HG02610 (cell line): ENCODE data around the gene NAT10.

Experiments used
- ATAC-seq: cut with Tn5 transposase; IDR thresholded peaks from one replicate; pipeline ENCODE4 v1.9.1; 2021; ENCODE audit warnings: mild to moderate bottlenecking, moderate library complexity; ENCODE audit not compliant: unreplicated experiment

Gene NAT10

DNA sequence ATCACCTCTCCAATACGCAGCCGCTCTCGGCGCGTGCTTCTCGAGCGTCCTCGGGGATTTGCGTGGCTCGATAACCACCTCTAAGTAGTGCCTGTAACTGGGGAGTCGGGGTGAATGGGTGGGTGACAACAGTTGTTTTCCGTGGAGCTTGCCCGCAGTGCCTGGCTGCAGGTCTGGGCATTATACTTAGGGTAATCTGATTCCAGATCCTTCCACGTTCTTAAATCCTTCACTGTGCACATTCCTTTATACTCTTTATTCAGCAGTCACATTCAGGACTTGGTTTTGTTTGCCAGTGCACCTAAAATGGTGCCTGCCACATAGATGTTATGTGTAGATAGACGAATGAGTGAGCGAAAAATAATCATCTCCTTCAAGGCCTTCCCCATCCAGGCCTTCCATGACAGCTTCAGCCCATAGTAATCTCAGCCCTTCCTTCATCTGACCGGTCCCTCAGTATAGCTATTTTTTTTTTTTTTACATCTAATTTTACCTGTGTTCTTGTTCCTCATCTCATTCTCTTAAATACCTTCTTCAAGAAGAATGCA is 602 bp downstream of the NAT10 start:
- no peak for ATAC-seq

DNA sequence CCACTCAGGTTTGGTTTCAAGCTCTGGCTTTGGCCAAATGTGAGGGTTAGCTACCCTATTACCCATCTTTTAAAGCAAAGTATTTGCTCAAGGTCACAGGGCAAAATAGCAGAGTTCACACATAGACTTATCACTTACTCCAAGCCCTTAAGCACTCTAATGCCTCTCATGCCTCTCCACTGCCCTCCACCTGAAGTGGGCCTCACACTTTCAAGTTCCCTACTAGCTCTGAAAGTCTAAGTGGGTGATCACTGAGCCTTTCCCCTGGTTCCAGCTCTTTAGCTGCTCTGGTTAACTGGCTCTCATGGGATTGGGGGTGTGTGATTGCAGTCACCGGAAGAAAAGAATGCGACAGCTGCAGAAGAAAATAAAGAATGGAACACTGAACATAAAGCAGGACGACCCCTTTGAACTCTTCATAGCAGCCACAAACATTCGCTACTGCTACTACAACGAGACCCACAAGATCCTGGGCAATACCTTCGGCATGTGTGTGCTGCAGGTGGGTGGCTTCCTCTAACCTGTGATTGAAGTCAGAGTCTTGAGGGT is 6.4 kb downstream of the NAT10 start:
- ATAC-seq: no peak

DNA sequence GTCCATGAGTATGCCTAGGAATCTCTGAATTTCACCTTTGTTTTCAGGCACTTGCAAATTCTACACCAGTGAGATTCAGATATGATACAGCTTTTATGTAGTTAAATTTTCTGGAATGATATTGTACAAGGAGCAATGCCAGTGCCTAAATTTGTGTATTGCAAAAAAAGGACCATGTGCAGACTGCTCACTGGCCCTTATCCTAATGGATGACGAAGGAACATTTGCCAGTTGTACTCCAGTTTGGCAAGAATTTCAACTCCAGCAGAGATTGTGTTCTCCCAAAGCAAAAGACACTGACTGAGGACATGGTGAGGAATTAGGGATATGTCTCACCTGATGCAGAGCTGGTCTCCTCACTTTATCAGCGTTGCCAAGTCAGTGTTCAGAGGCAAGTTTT is 8.6 kb downstream of the NAT10 start:
- ATAC-seq: no peak

DNA sequence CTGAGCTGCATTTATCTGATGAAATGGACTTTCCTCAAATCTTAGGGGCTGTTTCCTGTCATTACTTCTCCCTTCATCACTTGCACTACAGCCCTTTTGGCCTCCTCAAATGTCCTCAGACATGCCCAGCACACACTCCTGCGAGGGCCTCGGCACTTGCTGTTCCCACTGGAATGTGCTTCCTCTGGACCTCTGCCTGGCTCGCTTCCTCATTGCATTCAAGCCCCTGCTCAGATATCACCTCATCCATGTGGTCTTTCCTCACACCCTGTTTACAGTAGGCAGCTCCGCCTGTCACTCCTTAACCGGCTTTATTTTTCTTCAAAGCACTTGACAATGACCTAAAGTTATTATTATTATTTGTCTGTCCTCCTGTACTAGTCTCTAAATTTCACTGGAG is 9.0 kb downstream of the NAT10 start:
- no peak for ATAC-seq

DNA sequence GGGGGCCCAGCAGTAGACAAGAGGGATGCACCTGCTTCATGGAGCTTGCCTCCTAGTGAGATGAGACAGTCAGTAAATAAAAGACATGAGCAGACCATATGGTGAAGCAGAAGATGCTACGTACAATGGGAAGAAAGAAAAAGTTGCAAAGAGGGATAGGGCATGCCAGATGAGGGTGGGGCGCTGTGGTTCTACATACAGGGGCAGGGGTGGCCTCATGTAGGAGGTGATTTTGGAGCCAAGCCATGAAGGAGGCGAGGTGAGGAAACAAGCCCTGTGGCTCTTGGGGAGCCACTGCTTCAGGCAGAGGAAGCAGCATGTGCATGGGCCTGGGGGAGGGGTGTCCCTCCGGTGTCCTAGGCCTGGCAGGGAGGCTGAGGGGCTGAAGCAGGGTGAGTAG is 15.2 kb downstream of the NAT10 start:
- no peak for ATAC-seq

DNA sequence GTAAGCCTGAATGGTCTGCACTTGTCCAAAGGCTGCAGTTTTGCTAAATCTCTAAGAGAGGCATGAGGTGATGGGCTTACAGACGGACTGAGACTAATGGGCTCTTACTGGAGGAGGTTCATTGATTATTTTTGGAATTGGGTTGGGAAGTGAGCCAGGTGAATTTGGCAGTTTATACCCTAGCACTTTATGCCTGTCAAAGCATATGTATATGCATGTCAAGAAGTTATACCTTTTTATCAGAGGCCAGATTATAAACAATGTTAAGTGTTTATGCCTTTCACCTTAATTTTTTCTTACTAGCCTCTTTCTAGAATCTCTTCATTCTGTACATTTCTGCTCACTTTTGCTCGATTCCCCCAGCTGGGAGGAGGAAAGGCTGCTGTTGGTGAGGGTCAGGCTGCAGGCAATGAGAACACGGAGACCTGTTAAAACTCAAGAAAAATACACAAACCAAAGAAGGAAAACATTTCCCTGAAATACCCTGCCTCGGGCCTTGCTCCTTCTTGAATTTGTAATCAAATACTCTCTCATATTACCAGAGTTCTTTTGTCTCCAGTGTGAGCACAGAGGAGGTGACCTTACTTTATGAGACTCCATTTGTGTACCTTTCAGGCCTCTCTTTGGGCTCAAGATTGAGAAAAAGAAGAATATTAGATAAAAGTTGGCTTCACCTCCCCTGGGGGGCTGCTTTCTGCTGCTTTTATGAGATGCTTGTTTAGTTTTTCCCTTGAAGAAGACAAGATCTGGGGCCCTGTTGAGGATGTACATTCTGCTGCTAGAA is 19.6 kb downstream of the NAT10 start:
- no peak for ATAC-seq

DNA sequence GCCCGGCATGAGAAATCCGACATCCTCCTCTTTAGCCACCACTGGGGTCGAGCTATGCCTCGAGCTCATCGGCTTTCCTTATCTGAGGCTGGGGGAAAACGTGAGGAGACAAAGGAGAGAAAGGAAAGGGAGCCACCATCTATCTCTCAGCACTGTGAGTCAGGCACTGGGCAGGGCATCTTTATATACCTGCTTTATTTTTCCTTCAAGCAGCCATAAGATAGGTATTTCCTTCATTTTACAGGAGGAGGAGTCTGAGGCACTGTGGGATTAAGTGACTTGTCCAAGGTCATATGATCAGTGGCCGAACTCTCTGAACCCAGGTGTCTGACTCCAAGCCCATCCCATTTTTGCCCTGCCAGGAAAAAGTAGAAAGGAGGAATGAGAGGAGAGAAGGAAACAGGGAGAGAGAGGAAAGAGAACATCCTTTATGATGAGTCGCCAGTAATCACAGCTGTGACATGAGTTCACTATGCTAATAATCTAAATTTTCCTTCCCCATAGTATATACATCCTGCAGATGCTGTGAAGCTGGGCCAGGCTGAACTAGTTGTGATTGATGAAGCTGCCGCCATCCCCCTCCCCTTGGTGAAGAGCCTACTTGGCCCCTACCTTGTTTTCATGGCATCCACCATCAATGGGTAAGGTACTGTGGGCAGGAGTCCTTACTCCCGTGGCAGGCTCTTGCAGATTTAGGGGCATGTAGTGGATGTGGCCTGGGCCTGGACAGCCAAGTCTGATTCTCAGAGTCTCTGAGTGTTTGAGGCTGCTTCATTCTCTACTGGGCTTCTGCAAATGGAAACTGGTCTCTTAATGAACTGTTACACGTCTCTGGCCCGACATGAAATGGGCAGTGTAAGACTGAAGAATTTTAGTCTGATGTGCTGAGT is 21.8 kb downstream of the NAT10 start:
- no peak for ATAC-seq

DNA sequence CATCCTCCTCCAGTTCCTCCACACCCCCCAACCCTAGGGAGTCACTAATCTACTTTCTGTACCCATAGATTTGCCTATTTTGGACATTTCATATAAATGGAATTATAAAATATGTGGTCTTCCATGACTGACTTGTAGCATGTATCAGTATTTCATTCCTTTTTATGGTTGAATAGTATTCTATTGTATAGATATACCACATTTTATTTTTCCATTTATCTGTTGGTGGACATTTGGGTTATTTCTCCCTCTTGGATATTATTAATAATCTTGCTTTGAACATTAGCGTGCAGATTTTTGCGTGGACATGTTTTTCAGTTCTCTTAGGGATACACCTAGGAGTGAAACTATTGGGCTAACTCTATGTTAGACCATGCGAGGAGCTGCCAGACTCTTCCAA is 23.4 kb downstream of the NAT10 start:
- ATAC-seq: no peak

DNA sequence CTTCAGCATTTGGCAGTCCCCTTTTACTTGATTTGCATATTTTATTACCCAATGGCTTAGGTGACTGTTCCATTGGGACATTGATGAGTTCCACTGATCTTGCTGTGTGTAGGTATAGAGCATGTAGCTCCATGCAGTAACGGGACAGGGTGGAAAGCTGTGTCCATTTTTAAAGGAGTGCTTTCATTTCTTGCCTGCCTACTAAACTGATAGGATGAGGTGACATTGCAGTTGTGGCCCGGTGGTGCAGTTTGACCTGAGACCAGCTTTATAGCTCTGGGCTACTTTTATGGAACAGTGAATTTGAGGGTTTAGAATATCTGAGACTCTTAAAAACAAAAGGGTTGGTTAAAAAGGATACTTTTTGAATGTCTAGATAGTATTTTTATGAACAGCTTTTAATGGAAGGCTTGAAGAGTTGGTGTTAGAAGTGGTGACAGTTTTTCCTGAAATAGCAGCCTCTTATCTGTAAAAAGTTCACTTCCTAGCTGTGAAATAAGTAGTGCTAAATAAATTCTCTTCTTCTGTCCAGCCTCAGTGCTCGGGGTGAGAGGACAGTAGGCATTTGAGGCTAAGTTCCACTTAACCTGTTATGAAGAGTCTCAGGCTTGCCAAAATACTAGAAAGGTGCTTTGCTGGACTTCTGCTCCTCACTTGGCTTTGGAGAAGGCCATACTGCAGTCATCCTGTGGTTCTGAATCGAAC is 27.0 kb downstream of the NAT10 start:
- ATAC-seq: no peak

DNA sequence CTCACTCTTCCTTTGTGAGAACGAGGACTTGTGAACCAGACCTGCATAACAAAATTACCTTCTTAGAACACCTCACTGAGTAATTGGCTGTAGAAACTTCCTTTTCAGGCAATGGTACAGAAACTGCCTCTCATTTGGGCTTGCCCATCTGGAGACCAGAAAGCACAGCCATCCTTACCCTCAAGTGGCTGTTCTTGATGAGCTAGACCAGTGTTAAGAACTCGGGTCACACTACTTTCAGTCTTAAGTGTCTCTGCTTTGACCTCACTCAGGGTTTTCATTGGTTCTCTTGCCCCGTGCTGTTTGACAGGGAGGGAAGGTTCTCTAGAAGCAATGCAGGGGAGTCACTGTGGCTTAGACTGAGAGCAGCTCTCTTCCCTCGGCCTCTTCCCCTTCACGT is 29.3 kb downstream of the NAT10 start:
- peak; percentile 58 for ATAC-seq

DNA sequence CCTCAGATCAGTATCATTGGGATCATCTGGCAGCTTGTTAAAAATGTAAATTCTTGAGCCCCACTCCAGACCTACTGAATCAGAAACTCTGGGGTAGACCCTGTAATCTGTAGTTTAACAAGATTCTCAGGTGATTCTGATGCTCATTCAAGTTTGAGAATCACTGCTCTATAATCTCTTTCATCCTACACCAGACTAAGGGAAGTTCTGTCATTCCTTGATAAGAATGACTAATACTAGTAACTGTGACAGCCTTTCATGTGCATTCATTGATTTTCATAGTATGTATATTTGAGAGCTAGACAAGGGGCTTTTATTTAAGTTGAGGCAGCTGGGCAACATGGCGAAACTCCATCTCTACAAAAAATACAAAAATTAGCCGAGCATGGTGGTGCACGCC is 30.0 kb downstream of the NAT10 start:
- ATAC-seq: peak; percentile 72

DNA sequence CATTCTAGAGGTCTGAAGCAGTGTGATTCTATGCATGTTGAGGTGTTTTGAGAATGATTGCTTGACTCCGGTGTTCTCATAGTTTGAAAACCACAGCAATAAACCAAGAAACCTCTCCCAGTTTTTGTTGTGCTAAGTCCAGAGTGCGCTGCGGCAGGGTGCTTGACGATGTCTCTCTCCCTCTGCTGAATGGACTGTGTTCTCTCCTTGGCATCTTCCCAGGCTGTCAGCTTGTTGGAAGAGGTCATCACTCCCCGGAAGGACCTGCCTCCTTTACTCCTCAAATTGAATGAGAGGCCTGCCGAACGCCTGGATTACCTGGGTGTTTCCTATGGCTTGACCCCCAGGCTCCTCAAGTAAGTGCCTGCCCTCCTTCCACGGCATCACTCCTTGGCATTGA is 31.0 kb downstream of the NAT10 start:
- ATAC-seq: no peak

DNA sequence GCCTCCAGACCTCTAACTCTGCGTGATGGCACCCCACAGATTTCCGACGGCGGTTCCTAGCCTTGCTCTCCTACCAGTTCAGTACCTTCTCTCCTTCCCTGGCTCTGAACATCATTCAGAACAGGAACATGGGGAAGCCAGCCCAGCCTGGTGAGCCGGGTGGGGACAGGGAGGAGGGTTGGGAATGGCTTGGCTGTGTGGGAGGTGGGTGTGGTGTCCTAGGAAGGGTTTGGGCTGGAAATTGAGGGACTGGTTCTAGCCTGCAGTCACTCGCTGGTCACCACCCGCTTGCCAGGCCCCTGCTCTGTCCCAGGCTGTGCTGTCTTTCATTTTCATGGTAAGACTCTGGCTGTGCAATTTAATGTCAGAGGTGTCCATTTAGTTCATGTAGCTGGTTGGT is 33.9 kb downstream of the NAT10 start:
- ATAC-seq: no peak

DNA sequence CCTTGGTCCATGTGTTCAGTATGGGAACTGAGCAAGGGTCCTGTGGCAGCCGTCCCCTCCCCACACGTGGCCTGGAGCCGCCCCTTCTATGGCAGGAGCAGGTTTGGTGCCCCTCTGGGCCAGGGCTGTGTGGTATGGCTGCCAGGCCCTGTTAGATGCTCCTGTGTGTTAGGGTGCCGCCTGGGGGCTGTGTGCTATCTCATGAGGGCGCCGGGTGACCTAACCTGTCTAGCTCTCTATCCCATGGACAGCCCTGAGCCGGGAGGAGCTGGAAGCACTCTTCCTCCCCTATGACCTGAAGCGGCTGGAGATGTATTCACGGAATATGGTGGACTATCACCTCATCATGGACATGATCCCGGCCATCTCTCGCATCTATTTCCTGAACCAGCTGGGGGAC is 34.7 kb downstream of the NAT10 start:
- no peak for ATAC-seq

DNA sequence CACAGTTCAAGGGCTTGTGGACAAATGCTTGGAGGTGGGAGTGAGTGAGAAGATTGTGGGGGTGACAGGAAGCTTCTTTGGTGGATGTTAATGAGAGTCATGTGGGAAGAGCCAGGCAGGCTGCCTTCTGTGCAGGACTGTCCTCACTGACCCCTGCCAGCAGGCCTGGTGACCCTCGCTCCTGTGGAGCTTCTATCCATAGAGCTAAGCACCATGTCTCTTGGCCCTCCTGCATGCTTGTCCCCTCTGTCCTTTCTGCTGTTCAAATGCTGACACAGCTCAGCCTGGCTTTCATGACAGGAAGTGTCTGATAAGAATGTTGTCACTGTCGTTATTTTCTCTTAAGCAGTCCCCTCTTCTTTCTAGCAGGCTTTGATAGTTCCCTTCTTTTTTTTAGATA is 37.6 kb downstream of the NAT10 start:
- ATAC-seq: no peak

DNA sequence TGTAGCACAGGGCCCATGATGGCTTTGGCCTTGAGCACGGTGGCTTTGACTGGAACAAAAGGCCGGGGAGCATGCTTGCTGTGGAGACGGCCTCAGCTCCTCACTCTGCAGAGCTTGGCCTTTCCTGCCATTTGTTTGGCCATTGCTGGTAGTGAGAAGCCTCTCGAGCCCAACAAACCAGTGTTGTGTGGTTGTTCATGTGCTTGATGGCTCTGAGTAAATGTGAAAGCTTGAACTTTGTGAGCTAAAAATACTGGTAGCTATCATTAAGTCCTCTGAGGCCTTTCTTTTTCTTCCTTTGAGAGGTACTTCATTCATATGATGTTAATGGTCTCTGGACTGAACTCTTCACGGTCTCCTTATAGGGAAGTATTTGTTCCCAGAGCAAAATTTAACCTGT is 39.6 kb downstream of the NAT10 start:
- peak; percentile 76 for ATAC-seq

DNA sequence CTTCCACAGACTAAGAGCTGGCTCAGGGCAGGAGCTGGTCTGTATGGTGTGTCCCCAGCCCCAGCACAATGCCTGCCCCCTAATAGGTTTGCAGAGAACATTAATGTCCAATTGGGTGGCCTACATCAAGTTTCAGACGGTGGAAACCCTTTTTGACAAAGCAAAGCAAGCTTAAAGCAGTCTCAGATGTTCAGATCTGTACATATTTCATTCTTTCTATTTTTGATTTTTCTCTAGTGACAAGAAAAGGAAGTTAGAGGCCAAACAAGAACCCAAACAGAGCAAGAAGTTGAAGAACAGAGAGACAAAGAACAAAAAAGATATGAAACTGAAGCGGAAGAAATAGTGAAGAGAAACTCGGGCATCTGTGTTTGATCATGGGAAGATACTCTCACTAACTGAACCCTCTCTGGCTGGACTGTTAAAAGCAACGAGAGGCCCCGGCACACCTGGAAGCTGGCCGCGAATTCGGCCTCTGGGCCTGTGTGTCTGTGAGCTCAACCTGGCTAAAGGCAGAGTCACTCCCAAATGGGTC is 40.5 kb downstream of the NAT10 start:
- ATAC-seq: no peak

DNA sequence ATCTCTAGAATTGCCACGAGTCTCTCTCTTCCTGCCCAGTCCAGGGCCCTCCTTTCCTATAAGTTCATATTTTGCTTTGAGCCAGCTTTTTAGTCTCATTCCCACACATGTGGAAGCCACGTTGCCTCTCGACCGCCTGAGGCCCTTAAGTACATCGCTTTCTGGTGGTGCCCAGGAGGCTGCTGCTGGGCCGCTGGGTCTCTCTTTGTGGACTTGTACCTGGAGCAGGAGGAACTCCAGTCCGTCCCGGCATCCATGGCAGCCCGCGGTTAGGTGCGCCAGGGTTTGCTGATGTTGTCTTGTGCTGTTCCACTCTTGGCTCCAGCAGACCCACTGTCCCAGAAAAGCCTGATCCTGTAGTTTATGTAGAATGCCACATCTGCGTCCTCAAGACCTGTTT is 41.0 kb downstream of the NAT10 start:
- no peak for ATAC-seq

DNA sequence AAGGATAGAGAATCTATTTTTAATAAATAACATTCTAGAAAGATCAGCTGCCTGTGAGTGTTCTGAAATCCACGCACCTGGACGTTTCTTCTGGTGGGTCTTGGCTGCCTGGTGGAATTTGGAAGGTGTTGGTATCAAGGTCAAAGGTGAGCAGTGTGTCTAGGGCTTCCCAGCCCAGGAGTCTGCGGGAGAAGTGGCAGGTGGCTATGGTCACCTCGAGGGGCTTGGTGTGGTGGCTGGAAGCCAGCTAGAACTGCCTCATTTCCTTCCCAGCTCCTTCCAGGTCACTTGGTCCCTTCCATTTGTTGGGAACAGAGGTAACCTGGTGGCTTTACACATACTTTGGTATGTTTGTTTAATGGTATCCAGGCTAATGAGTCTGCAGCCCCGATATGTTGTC is 41.4 kb downstream of the NAT10 start:
- ATAC-seq: no peak

DNA sequence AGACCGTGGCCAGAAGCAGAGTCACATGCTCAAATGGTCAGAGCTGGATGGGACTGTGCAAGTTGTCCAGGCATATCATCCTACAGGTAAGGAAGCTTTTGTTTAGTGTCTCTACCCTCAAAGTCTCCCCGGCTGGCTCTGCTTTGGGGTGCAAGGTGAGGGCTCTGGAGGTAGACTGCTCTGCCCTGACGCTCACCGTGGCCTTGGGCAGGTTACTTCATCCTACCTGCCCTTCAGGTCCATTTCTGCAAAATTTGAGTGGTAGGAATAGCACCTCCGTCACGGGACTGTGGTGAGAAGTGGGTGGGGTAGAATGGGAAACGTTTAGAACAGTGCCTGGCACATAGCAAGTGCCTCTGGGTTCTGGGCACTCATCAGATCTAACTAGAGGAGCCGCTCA is 42.2 kb downstream of the NAT10 start:
- no peak for ATAC-seq
